Spleen (tissue), 11 donors: ENCODE measurements around the gene LRRIQ3. TPM values are rescaled to one million over a fixed set of nuclear protein-coding genes. Genes with fewer than 3 reads are reported as not detected.

Experiments used
- DNase-seq: peaks from one replicate; pipeline ENCODE4 v3.0.0-alpha.2; 2020
- H3K27ac ChIP-seq, 8 donors: fragments of 200-600 bp; sonication (generic) in 7 of 8; 1 replicate in 4 of 8; 2 replicates in 4 of 8; pipeline versions ENCODE4 v1.5.0 to v1.8.0; 2016 to 2021; ENCODE audit warnings: inconsistent platforms in 4 of 8, mild to moderate bottlenecking in 4 of 8, moderate library complexity in 1 of 8
- H3K27me3 ChIP-seq, 7 donors: fragments of 200-600 bp; sonication (generic) in 6 of 7; replicated peaks in 1 of 7; 1 replicate in 4 of 7; 2 replicates in 3 of 7; pipeline versions ENCODE4 v1.5.0 to v1.8.0; 2016 to 2021; ENCODE audit warnings: inconsistent platforms in 3 of 7, mild to moderate bottlenecking in 1 of 7
- H3K36me3 ChIP-seq, 6 donors: fragments of 200-600 bp; sonication (generic) in 5 of 6; 1 replicate in 4 of 6; 2 replicates in 2 of 6; pipeline versions ENCODE4 v1.5.0 to v1.8.0; 2016 to 2021; ENCODE audit warnings: inconsistent platforms in 2 of 6
- H3K4me1 ChIP-seq, 6 donors: fragments of 200-600 bp; sonication (generic) in 5 of 6; 1 replicate in 3 of 6; 2 replicates in 3 of 6; pipeline versions ENCODE4 v1.5.0 to v1.8.0; 2016 to 2021; ENCODE audit warnings: inconsistent platforms in 3 of 6
- H3K4me3 ChIP-seq, 8 donors: fragments of 200-600 bp; sonication (generic) in 7 of 8; 1 replicate in 4 of 8; 2 replicates in 4 of 8; pipeline versions ENCODE4 v1.5.0 to v1.8.0; 2016 to 2021; ENCODE audit warnings: inconsistent platforms in 4 of 8, mild to moderate bottlenecking in 4 of 8, moderate library complexity in 2 of 8
- H3K9me3 ChIP-seq, 8 donors: fragments of 200-600 bp; sonication (generic) in 7 of 8; 1 replicate in 4 of 8; 2 replicates in 4 of 8; pipeline versions ENCODE4 v1.5.0 to v1.8.0; 2016 to 2021; ENCODE audit warnings: inconsistent platforms in 4 of 8
- POLR2A ChIP-seq, 3 donors: fragments of 450-650 bp; IDR thresholded peaks; one replicate each; pipeline ENCODE4 v1.5.1; 2017; ENCODE audit warnings: antibody characterized with exemption in 3 of 3, mild to moderate bottlenecking in 1 of 3
- POLR2AphosphoS5 ChIP-seq, 3 donors: sonication (generic); formaldehyde crosslinking; IDR thresholded peaks; one replicate each; pipeline ENCODE4 v1.5.1; 2017; ENCODE audit warnings: antibody characterized with exemption in 3 of 3
- WGBS, 5 donors: extraction: QIAGEN DNeasy Blood & Tissue Kit in 3 of 5; methylation state at CpG; one replicate each; pipeline versions ENCODE4 v1.1.5 to v1.1.7; 2013 to 2018; 5-methylcytosine and 5-hydroxymethylcytosine counted together
- intact Hi-C: fragments of 100-400 bp; cut with DNase I; formaldehyde crosslinking; loops from one replicate; pipeline ENCODE4 v1.15.0; 2023; ENCODE audit warnings: low total_unique reads
- polyA plus RNA-seq, 3 donors: library from polyadenylated mRNA; stranded (reverse); fragments of 200-250 nt; gene quantifications; one replicate each; pipeline ENCODE4 v1.2.1, GENCODE V29; 2013
- total RNA-seq, 7 donors: library from RNA; depleted of rRNA in 3 of 7; stranded (reverse); fragments of >200 nt in 3 of 7; fragmentation: NEBNext Ultra II Directional in 4 of 7; extraction: Animal tissue kit (Norgen Biotek cat#: 25700) in 4 of 7; gene quantifications; one replicate each; pipeline versions ENCODE4 v1.1.0 to v1.2.1, GENCODE V29; 2016 to 2021
- TF ChIP-seq, protein P1 (sequence below), 11 experiments: fragments of 200-600 bp in 7 of 11; fragments of 450-650 bp in 4 of 11; sonication (generic) in 4 of 11; IDR thresholded peaks in 8 of 11; conservative IDR thresholded peaks in 3 of 11; 1 replicate in 7 of 11; 2 replicates in 4 of 11; pipeline versions ENCODE4 v1.4.0 to v1.8.0; 2016 to 2021; ENCODE audit warnings: antibody characterized with exemption in 11 of 11, inconsistent platforms in 4 of 11, mild to moderate bottlenecking in 1 of 11
- donor health status: healthy with polysubstance abuse.
- donor health status: DM: no; HTN: no; CAD: no; lungs with moderate emphysema.
- donor health status: DM: no; HTN: no; CAD: no.
- donor health status: Bipolar disorder and iron deficiency.
- donor health status: healthy.
- donor health status: DM: no; HTN: no; CAD: no.
- donor health status: DM: yes; HTN: yes; CAD: no.

LRRIQ3 gene
- total and polyA plus RNA-seq, 10 donors, result 0.86 to 3.0 (median 1.3) TPM

DNA sequence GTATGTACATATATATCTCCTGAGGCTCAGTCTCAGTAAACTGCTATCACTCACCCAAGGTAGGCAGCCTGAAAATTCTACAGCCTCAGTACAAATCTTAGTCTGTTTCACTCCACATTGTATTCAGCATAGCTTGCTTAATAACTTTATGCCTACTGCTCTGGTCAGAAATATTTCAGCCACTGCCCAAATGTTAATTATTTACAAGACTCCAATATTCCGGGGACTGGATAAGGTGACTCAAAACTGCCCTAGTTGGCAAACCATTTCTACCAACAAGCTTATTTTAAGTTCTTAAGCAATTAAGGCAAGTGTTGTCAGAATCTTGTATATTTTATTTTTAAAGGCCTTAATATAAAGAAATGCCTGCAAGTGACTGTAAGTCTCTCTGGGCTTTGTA lies 114.8 kb downstream of the LRRIQ3 start:
- H3K9me3 ChIP-seq, result peaks cover 0 to 3% (median 0%) of the 10 kb centered on the region in 8 donors
- no peaks in the 10 kb centered on the region for H3K4me1 ChIP-seq
- intact Hi-C loops, result no loop called here
- H3K27me3 ChIP-seq, result no peaks in the 10 kb centered on the region
- 88 to 100% (median 91%) methylated on average over 1 of the region's 1 CpG for WGBS, 5 donors
- H3K36me3 ChIP-seq, result no peaks in the 10 kb centered on the region
- no peak overlapping the region for H3K27ac ChIP-seq
- no peak overlapping the region for H3K4me3 ChIP-seq
- TF ChIP-seq POLR2AphosphoS5 (IDR thresholded peaks at IDR 0.05), result no peak
- TF ChIP-seq, protein P1, sequence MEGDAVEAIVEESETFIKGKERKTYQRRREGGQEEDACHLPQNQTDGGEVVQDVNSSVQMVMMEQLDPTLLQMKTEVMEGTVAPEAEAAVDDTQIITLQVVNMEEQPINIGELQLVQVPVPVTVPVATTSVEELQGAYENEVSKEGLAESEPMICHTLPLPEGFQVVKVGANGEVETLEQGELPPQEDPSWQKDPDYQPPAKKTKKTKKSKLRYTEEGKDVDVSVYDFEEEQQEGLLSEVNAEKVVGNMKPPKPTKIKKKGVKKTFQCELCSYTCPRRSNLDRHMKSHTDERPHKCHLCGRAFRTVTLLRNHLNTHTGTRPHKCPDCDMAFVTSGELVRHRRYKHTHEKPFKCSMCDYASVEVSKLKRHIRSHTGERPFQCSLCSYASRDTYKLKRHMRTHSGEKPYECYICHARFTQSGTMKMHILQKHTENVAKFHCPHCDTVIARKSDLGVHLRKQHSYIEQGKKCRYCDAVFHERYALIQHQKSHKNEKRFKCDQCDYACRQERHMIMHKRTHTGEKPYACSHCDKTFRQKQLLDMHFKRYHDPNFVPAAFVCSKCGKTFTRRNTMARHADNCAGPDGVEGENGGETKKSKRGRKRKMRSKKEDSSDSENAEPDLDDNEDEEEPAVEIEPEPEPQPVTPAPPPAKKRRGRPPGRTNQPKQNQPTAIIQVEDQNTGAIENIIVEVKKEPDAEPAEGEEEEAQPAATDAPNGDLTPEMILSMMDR (IDR thresholded peaks at IDR 0.05 in 8 of 11, conservative IDR thresholded peaks at IDR 0.05 in 3 of 11), result no peak
- TF ChIP-seq POLR2A (IDR thresholded peaks at IDR 0.05), result no peak
- DNase-seq, result no peak

DNA sequence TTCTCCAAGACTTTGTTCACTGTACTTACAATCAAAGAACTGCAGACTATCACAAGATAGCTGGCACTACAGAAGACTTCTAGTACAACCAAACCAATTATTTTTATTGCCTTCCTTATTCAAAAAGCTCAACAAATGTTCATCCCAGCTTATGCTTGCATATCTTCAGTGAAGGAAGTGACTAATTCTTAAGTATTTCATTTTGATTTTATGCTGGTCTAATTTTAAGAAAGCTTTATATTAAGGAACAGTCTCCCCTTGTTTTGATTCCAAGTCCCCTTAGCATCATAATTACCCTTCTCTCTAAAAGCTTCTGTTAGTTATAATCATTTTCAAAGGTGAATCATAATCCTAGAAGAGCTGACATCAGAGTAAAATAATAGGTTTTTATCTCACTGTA lies 132.9 kb downstream of the LRRIQ3 start:
- no peak for DNase-seq
- Histone ChIP-seq H3K36me3 (no peaks in the 10 kb centered on the region), H3K9me3 (peaks cover 0 to 12% (median 0%) of the 10 kb centered on the region in 8 donors), H3K27me3 (no peaks in the 10 kb centered on the region), H3K4me1 (no peaks in the 10 kb centered on the region), H3K27ac (no peak overlapping the region), H3K4me3 (no peak overlapping the region)
- intact Hi-C loops, result no loop called here
- no peak for TF ChIP-seq POLR2A (IDR thresholded peaks at IDR 0.05)
- no peak for TF ChIP-seq POLR2AphosphoS5 (IDR thresholded peaks at IDR 0.05)
- TF ChIP-seq, protein P1 (IDR thresholded peaks at IDR 0.05 in 8 of 11, conservative IDR thresholded peaks at IDR 0.05 in 3 of 11), result no peak

DNA sequence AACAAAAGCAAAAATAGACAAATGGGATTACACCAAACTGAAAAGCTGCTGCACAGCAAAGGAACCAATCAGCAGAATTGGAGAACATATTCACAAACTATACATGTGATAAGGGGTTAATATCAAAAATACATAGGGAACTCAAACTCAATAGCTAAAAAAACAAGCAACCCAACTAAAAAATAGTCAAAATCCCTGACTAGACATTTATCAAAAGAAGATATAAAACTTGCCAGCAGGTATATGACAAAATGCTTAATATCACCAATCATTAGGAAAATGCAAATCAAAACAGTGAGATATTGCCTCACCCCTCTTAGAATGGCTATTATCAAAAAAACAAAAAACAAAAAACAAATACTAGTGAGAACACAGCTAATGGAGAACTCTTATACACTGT lies 140.3 kb downstream of the LRRIQ3 start:
- no peak overlapping the region for H3K27ac ChIP-seq
- no peaks in the 10 kb centered on the region for H3K4me1 ChIP-seq
- H3K36me3 ChIP-seq, result no peaks in the 10 kb centered on the region
- peaks cover 0 to 11% (median 0%) of the 10 kb centered on the region in 8 donors for H3K9me3 ChIP-seq
- intact Hi-C loops, result no loop called here
- no peaks in the 10 kb centered on the region for H3K27me3 ChIP-seq
- no peak for TF ChIP-seq POLR2A (IDR thresholded peaks at IDR 0.05)
- TF ChIP-seq, protein P1 (IDR thresholded peaks at IDR 0.05 in 8 of 11, conservative IDR thresholded peaks at IDR 0.05 in 3 of 11), result no peak
- TF ChIP-seq POLR2AphosphoS5 (IDR thresholded peaks at IDR 0.05), result no peak
- H3K4me3 ChIP-seq, result no peak overlapping the region
- DNase-seq, result no peak

DNA sequence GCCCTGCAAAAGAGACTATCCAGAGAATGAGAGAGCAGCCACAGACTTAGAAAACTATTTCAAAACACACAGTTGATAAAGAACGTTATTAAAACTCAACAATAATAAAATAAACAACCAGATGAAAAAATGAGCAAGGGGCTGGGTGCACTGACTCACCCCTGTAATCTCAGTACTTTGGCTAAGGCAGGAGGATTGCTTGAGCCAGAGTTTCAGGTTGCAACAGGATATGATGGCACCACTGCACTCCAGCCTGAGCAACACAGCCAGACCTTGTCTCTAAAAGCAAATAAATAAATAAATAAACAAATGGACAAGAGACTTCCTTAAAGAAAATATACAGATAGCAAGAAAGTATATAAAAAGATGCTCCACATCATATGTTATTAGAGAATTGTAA lies 144.6 kb downstream of the LRRIQ3 start:
- Histone ChIP-seq H3K4me3 (no peak overlapping the region), H3K36me3 (no peaks in the 10 kb centered on the region), H3K27ac (no peak overlapping the region), H3K27me3 (no peaks in the 10 kb centered on the region), H3K4me1 (no peaks in the 10 kb centered on the region), H3K9me3 (no peaks in the 10 kb centered on the region)
- DNase-seq, result no peak
- WGBS, 5 donors, result 36 to 59% (median 51%) methylated on average over 1 of the region's 1 CpG
- TF ChIP-seq POLR2AphosphoS5 (IDR thresholded peaks at IDR 0.05) (no peak), POLR2A (IDR thresholded peaks at IDR 0.05) (no peak)
- TF ChIP-seq, protein P1 (IDR thresholded peaks at IDR 0.05 in 8 of 11, conservative IDR thresholded peaks at IDR 0.05 in 3 of 11), result no peak
- intact Hi-C loops, result no loop called here
